Neural cell (in vitro differentiated cells): ENCODE data around the gene RAVER2. TPM values are rescaled to one million over a fixed set of nuclear protein-coding genes. Genes with fewer than 3 reads are reported as not detected.

ENCODE experiments used
- H2AFZ ChIP-seq: fragments of 200-600, 300-800 bp; sonication (generic), shearing (Covaris generic); 2 replicates; pipeline ENCODE4 v1.6.0; 2014; ENCODE audit warnings: low read depth, mild to moderate bottlenecking, antibody characterized with exemption, low read length, moderate library complexity
- H3F3A ChIP-seq: fragments of 200-600 bp; shearing (Covaris generic); 2 replicates; pipeline ENCODE4 v1.6.1; 2016; ENCODE audit warnings: mild to moderate bottlenecking, moderate library complexity, mixed read lengths, antibody characterized with exemption, low read length; ENCODE audit not compliant: insufficient read depth, poor library complexity, severe bottlenecking
- H3K27ac ChIP-seq: fragments of 200-600, 300-800 bp; sonication (generic), shearing (Covaris generic); 2 replicates; pipeline ENCODE4 v1.5.1; 2014; ENCODE audit warnings: mild to moderate bottlenecking, low read length, moderate library complexity
- H3K27me3 ChIP-seq: fragments of 300-800, 200-600 bp; sonication (generic), shearing (Covaris generic); 2 replicates; pipeline ENCODE4 v1.6.0; 2014; ENCODE audit warnings: mild to moderate bottlenecking, low read depth, low read length, moderate library complexity; ENCODE audit not compliant: insufficient read depth
- H3K36me3 ChIP-seq: fragments of 300-800, 200-600 bp; sonication (generic), shearing (Covaris generic); 2 replicates; pipeline ENCODE4 v1.5.1; 2014; ENCODE audit warnings: mild to moderate bottlenecking, antibody characterized with exemption, low read length, moderate library complexity; ENCODE audit not compliant: insufficient read depth
- H3K4me2 ChIP-seq: fragments of 300-800, 200-600 bp; sonication (generic), shearing (Covaris generic); 2 replicates; pipeline ENCODE4 v1.6.0; 2014; ENCODE audit warnings: mild to moderate bottlenecking, low read length
- H3K4me3 ChIP-seq: fragments of 300-800, 200-600 bp; sonication (generic), shearing (Covaris generic); 2 replicates; pipeline ENCODE4 v1.5.1; 2014; ENCODE audit warnings: mild to moderate bottlenecking, low read length, moderate library complexity
- H3K79me2 ChIP-seq: fragments of 200-600 bp; shearing (Covaris generic); replicated peaks from 2 replicates; pipeline ENCODE4 v1.6.0; 2014; ENCODE audit warnings: mild to moderate bottlenecking, low read length, moderate library complexity; ENCODE audit not compliant: insufficient read depth
- H3K9ac ChIP-seq: fragments of 300-800, 200-600 bp; sonication (generic), shearing (Covaris generic); 2 replicates; pipeline ENCODE4 v1.6.1; 2016; ENCODE audit warnings: mild to moderate bottlenecking, low read length, mixed read lengths
- H3K9me2 ChIP-seq: fragments of 200-600 bp; shearing (Covaris generic); 2 replicates; pipeline ENCODE4 v1.6.1; 2016; ENCODE audit warnings: mild to moderate bottlenecking, low read length, mixed read lengths; ENCODE audit not compliant: insufficient read depth
- H3K9me3 ChIP-seq: fragments of 200-600, 300-800 bp; sonication (generic), shearing (Covaris generic); 2 replicates; pipeline ENCODE4 v1.6.1; 2016; ENCODE audit warnings: mild to moderate bottlenecking, mixed run types, low read length, moderate library complexity, mixed read lengths
- H4K20me1 ChIP-seq: fragments of 200-600 bp; shearing (Covaris generic); 2 replicates; pipeline ENCODE4 v1.6.1; 2016; ENCODE audit warnings: mild to moderate bottlenecking, mixed run types; ENCODE audit not compliant: insufficient read depth
- CTCF ChIP-seq: fragments of 450-650 bp; IDR thresholded peaks from 2 replicates; pipeline ENCODE4 v1.5.1; 2014; ENCODE audit warnings: antibody characterized with exemption, mild to moderate bottlenecking, moderate library complexity; ENCODE audit not compliant: poor library complexity, severe bottlenecking
- EP300 ChIP-seq: fragments of 450-650 bp; conservative IDR thresholded peaks from 2 replicates; pipeline ENCODE4 v1.6.1; 2014; ENCODE audit warnings: antibody characterized with exemption, mild to moderate bottlenecking, moderate library complexity; ENCODE audit not compliant: poor library complexity, severe bottlenecking
- EZH2 ChIP-seq: fragments of 200-600, 300-800 bp; shearing (Covaris generic), sonication (generic); IDR thresholded peaks from 2 replicates; pipeline ENCODE4 v1.6.1; 2014; ENCODE audit warnings: antibody characterized with exemption, low read length, borderline replicate concordance, mild to moderate bottlenecking; ENCODE audit not compliant: insufficient read depth, poor library complexity, severe bottlenecking
- MXI1 ChIP-seq: fragments of 450-650 bp; conservative IDR thresholded peaks from 2 replicates; pipeline ENCODE4 v1.6.1; 2014; ENCODE audit warnings: antibody characterized with exemption, mild to moderate bottlenecking; ENCODE audit not compliant: poor library complexity, severe bottlenecking
- POLR2AphosphoS5 ChIP-seq: IDR thresholded peaks from 2 replicates; pipeline ENCODE4 v1.6.1; 2012
- RAD21 ChIP-seq: fragments of 450-650 bp; conservative IDR thresholded peaks from 2 replicates; pipeline ENCODE4 v1.6.1; 2014; ENCODE audit warnings: antibody characterized with exemption, mild to moderate bottlenecking, moderate library complexity
- REST ChIP-seq: IDR thresholded peaks from 2 replicates; pipeline ENCODE4 v1.6.1; 2012; ENCODE audit warnings: borderline replicate concordance
- SMC3 ChIP-seq: fragments of 450-650 bp; conservative IDR thresholded peaks from 2 replicates; pipeline ENCODE4 v1.6.1; 2014; ENCODE audit warnings: antibody characterized with exemption, mild to moderate bottlenecking, moderate library complexity; ENCODE audit not compliant: poor library complexity
- TAF1 ChIP-seq: IDR thresholded peaks from 2 replicates; pipeline ENCODE4 v1.6.1; 2012; ENCODE audit warnings: low read depth
- polyA plus RNA-seq: library from polyadenylated mRNA; depleted of rRNA; stranded (reverse); fragments of >200 nt; gene quantifications from 2 replicates; pipeline ENCODE4 v1.2.3, GENCODE V29; 2014

Gene RAVER2
- polyA plus RNA-seq, 1 donor from 2014 or later = 8.1 TPM

DNA sequence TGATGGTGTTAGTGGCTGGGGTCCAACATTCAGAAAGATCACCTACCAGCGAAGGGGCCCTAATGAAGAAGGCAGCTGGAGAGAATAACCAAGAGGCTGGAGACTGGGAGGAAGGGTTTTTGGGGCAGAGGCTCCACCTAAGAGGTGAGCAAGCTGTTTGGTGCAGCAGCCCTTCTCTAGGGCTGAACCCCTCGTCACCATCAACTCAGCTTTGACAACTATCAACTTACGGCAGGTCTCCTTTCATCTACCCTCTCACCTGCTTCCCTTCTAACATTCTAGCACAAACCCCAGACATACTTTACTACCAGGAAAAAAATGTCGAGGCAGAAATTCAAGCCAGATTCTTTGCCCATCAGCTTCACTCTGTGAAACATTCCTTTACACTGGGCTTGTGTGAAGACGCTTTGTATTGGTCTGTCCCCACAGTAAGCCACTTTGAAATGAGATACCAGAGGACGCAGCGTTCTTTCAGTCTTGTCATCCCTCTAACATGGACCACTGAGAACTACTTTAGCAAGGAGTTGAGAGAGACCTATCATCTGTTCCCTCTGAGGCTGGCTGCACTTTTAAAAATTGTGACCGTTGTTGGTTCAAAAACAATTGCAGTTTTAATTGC lies 84.6 kb downstream of the RAVER2 start:
- H3K9me2 ChIP-seq = no peaks in the 10 kb centered on the region
- no peaks in the 10 kb centered on the region for H4K20me1 ChIP-seq
- no peaks in the 10 kb centered on the region for H3F3A ChIP-seq
- H3K36me3 ChIP-seq = no peaks in the 10 kb centered on the region
- no peaks in the 10 kb centered on the region for H3K79me2 ChIP-seq
- no peak overlapping the region for H3K4me2 ChIP-seq
- H3K9ac ChIP-seq = no peak overlapping the region
- H2AFZ ChIP-seq = no peak overlapping the region
- no peak overlapping the region for H3K27ac ChIP-seq
- no peaks in the 10 kb centered on the region for H3K27me3 ChIP-seq
- TF ChIP-seq CTCF = no peak
- no peak for TF ChIP-seq SMC3
- no peak for TF ChIP-seq REST
- TF ChIP-seq TAF1 = no peak
- TF ChIP-seq MXI1 = no peak
- no peak for TF ChIP-seq POLR2AphosphoS5
- TF ChIP-seq EZH2 = no peak
- no peak for TF ChIP-seq RAD21
- TF ChIP-seq EP300 = no peak
- H3K4me3 ChIP-seq = no peak overlapping the region
- H3K9me3 ChIP-seq = no peaks in the 10 kb centered on the region

GRCh38 chr1:64830030-64830651 lies 85.3 kb downstream of the RAVER2 start:
- H3K9me3 ChIP-seq = no peaks in the 10 kb centered on the region
- H4K20me1 ChIP-seq = no peaks in the 10 kb centered on the region
- no peak overlapping the region for H2AFZ ChIP-seq
- H3K4me3 ChIP-seq = no peak overlapping the region
- H3K36me3 ChIP-seq = no peaks in the 10 kb centered on the region
- no peak overlapping the region for H3K27ac ChIP-seq
- H3K9ac ChIP-seq = no peak overlapping the region
- H3K27me3 ChIP-seq = no peaks in the 10 kb centered on the region
- H3F3A ChIP-seq = no peaks in the 10 kb centered on the region
- no peak overlapping the region for H3K4me2 ChIP-seq
- H3K79me2 ChIP-seq = no peaks in the 10 kb centered on the region
- TF ChIP-seq TAF1 (no peak), CTCF (no peak), SMC3 (no peak), REST (no peak), EP300 (no peak), RAD21 (no peak), POLR2AphosphoS5 (no peak), MXI1 (no peak), EZH2 (no peak)
- no peaks in the 10 kb centered on the region for H3K9me2 ChIP-seq
